Calu3 (cell line): ENCODE measurements around the gene ESRRG. TPM values are rescaled to one million over a fixed set of nuclear protein-coding genes. Genes with fewer than 3 reads are reported as not detected.

ENCODE experiments used
- BruUV-seq: library from RNA; stranded (reverse); fragments of 400-500 nt; replicated peaks from 2 replicates; lab custom pipeline; 2021; lab: Mats Ljungman, UMichigan
- CTCF ChIA-PET: fragments of 300-600 bp; sonication (Branson Sonifier 250); formaldehyde crosslinking; loops from one replicate; lab custom pipeline; 2022; ENCODE audit warnings: antibody characterized with exemption; lab: Charles Lee
- DNase-seq: peaks from one replicate; pipeline ENCODE4 v3.0.0; 2022
- H3K27ac Mint-ChIP-seq: one replicate; pipeline ENCODE4 v1.8.0; 2022; ENCODE audit warnings: mixed read lengths; ENCODE audit not compliant: unreplicated experiment
- H3K27me3 Mint-ChIP-seq: one replicate; pipeline ENCODE4 v1.8.0; 2022; ENCODE audit warnings: mixed read lengths; ENCODE audit not compliant: unreplicated experiment
- H3K36me3 Mint-ChIP-seq: one replicate; pipeline ENCODE4 v1.8.0; 2022; ENCODE audit warnings: mild to moderate bottlenecking, moderate library complexity, mixed read lengths; ENCODE audit not compliant: insufficient read depth, unreplicated experiment
- H3K4me1 Mint-ChIP-seq: one replicate; pipeline ENCODE4 v1.8.0; 2022; ENCODE audit warnings: mild to moderate bottlenecking, low read depth, mixed read lengths; ENCODE audit not compliant: unreplicated experiment
- H3K4me3 Mint-ChIP-seq: one replicate; pipeline ENCODE4 v1.8.0; 2022; ENCODE audit warnings: mild to moderate bottlenecking, low read depth, moderate library complexity, mixed read lengths; ENCODE audit not compliant: unreplicated experiment
- H3K9me3 Mint-ChIP-seq: one replicate; pipeline ENCODE4 v1.8.0; 2022; ENCODE audit warnings: low read depth, mixed read lengths; ENCODE audit not compliant: unreplicated experiment
- CTCF ChIP-seq: fragments of 200-600 bp; IDR thresholded peaks from one replicate; pipeline ENCODE4 v1.8.0; 2022; ENCODE audit warnings: antibody characterized with exemption; ENCODE audit not compliant: unreplicated experiment
- intact Hi-C: fragments of 100-400 bp; cut with micrococcal nuclease; formaldehyde crosslinking; loops from one replicate; pipeline ENCODE4 v1.10.0; 2022; ENCODE audit not compliant: unreplicated experiment
- total RNA-seq: library from RNA; stranded (reverse); gene quantifications from 2 replicates; pipeline ENCODE4 v1.2.3, GENCODE V29; 2022

ESRRG gene
- total RNA-seq, 1 experiment from 2014 or later, result 1.3 TPM

- CTCF ChIA-PET, result interaction anchor here (1.3 kb wide), 1 partner anchor 584 kb away, joined by 3 read pairs; no protein-coding TSS in a partner anchor
- H3K4me3 Mint-ChIP-seq, result no peak overlapping the region
- no peaks in the 10 kb centered on the region for H3K36me3 Mint-ChIP-seq
- H3K4me1 Mint-ChIP-seq, result no peaks in the 10 kb centered on the region
- intact Hi-C loops, result loop anchor here (10.0 kb wide), 1 partner anchor 916 kb away; no protein-coding TSS in a partner anchor
- no peaks in the 10 kb centered on the region for H3K27me3 Mint-ChIP-seq
- no peak for TF ChIP-seq CTCF
- H3K9me3 Mint-ChIP-seq, result no peaks in the 10 kb centered on the region
- no peak for DNase-seq
- no peak overlapping the region for H3K27ac Mint-ChIP-seq
- no TSS peak for BruUV-seq
These were observed 26.0 kb upstream of the ESRRG start for GRCh38 chr1:216749232-216749631.

GRCh38 chr1:216742625-216743024 lies 19.4 kb upstream of the ESRRG start:
- TF ChIP-seq CTCF, result peak; percentile 37
- DNase-seq, result peak; percentile 13
- Mint-ChIP-seq H3K27me3 (no peaks in the 10 kb centered on the region), H3K27ac (no peak overlapping the region), H3K9me3 (no peaks in the 10 kb centered on the region), H3K4me3 (no peak overlapping the region), H3K4me1 (no peaks in the 10 kb centered on the region), H3K36me3 (no peaks in the 10 kb centered on the region)
- CTCF ChIA-PET, result no interaction called here
- intact Hi-C loops, result loop anchor here (1.0 to 10.0 kb wide), 5 partner anchors 432 to 1060 kb away; no protein-coding TSS in a partner anchor
- no TSS peak for BruUV-seq

DNA sequence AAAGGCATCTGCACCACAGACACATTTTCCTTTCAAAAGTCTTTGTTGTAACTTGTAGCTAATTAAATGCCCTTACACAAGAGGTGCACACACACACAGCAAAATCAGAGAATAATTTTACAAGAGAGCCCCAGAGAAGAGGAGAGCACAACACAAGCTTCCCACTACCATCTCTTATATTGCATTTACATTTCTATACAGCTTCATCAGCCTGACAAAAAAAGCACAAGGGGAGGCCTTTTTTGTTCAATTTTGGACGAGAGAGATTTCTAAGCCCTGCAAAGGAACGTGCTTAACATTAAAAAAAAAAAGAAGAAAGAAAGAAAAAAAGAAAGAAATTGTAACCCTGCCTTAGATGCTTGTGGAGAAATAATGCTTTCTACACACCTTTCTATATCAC lies 17.1 kb upstream of the ESRRG start:
- H3K27ac Mint-ChIP-seq, result no peak overlapping the region
- BruUV-seq, result no TSS peak

GRCh38 chr1:216739793-216740192 lies 16.6 kb upstream of the ESRRG start:
- intact Hi-C loops, result loop anchor here (10.0 kb wide), 1 partner anchor 925 kb away; no protein-coding TSS in a partner anchor
- no peak for TF ChIP-seq CTCF
- DNase-seq, result no peak
- Mint-ChIP-seq H3K27me3 (no peaks in the 10 kb centered on the region), H3K9me3 (no peaks in the 10 kb centered on the region), H3K4me3 (no peak overlapping the region), H3K27ac (no peak overlapping the region), H3K4me1 (no peaks in the 10 kb centered on the region), H3K36me3 (no peaks in the 10 kb centered on the region)
- no TSS peak for BruUV-seq
- CTCF ChIA-PET, result interaction anchor here (1.1 kb wide), 1 partner anchor 388 kb away, joined by 4 read pairs; no protein-coding TSS in a partner anchor

More for the DNA sequence above, 17.1 kb upstream of the ESRRG start:
- Mint-ChIP-seq H3K9me3 (no peaks in the 10 kb centered on the region), H3K4me1 (no peaks in the 10 kb centered on the region), H3K36me3 (no peaks in the 10 kb centered on the region), H3K4me3 (no peak overlapping the region), H3K27me3 (no peaks in the 10 kb centered on the region)
- CTCF ChIA-PET, result interaction anchor here (1.1 kb wide), 1 partner anchor 387 kb away, joined by 4 read pairs; no protein-coding TSS in a partner anchor
- intact Hi-C loops, result loop anchor here (10.0 kb wide), 1 partner anchor 924 kb away; no protein-coding TSS in a partner anchor
- TF ChIP-seq CTCF, result no peak
- no peak for DNase-seq
